Measurements from ENCODE around the gene CHN1. TPM values are rescaled to one million over a fixed set of nuclear protein-coding genes. Genes with fewer than 3 reads are reported as not detected.

Gene CHN1
- total RNA-seq, 1 experiment from 2014 or later, result 0.41 TPM

DNA sequence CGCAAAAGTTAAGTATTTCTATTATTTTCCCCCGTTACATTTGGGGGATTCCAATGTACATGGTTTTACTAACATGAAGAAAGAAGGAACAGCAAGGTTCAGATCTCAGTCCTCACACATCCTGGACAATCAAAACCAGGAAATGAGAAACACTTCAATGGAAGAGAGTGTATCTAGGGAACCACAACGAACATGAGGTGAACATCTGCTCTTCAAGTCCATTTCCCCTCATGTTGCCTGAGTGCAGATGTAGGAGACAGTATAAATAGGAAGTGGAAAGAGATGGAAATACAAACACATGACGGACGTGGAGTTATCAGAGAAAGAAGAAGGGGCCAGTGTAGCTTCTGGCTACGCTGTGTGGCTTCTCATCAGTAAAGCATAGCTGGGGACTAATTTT, 52.6 kb downstream of the CHN1 start:
- Mint-ChIP-seq H3K9me3 (ENCODE audit: unreplicated experiment) (no peaks in the 10 kb centered on the region), H3K27me3 (ENCODE audit: insufficient read depth, unreplicated experiment) (peaks cover 21% of the 10 kb centered on the region), H3K27ac (ENCODE audit: unreplicated experiment) (no peak overlapping the region), H3K4me1 (ENCODE audit: low read depth, unreplicated experiment) (no peaks in the 10 kb centered on the region), H3K4me3 (ENCODE audit: unreplicated experiment) (no peak overlapping the region), H3K36me3 (ENCODE audit: insufficient read depth, unreplicated experiment) (no peaks in the 10 kb centered on the region)
- no peaks in the 10 kb centered on the region for H3K4me1 ChIP-seq
- intact Hi-C loops (cut with micrococcal nuclease; ENCODE audit: unreplicated experiment), result no loop called here
- no peaks in the 10 kb centered on the region for H3K27me3 ChIP-seq (replicated peaks; ENCODE audit: control insufficient read depth, insufficient read depth, low read length)
- BruUV-seq (replicated peaks), result no TSS peak
- TF ChIP-seq, protein P1, sequence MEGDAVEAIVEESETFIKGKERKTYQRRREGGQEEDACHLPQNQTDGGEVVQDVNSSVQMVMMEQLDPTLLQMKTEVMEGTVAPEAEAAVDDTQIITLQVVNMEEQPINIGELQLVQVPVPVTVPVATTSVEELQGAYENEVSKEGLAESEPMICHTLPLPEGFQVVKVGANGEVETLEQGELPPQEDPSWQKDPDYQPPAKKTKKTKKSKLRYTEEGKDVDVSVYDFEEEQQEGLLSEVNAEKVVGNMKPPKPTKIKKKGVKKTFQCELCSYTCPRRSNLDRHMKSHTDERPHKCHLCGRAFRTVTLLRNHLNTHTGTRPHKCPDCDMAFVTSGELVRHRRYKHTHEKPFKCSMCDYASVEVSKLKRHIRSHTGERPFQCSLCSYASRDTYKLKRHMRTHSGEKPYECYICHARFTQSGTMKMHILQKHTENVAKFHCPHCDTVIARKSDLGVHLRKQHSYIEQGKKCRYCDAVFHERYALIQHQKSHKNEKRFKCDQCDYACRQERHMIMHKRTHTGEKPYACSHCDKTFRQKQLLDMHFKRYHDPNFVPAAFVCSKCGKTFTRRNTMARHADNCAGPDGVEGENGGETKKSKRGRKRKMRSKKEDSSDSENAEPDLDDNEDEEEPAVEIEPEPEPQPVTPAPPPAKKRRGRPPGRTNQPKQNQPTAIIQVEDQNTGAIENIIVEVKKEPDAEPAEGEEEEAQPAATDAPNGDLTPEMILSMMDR (IDR thresholded peaks at IDR 0.05; ENCODE audit: insufficient read depth in 1 of 2, low read depth in 1 of 2, low read length in 1 of 2, severe bottlenecking in 1 of 2, unreplicated experiment in 1 of 2), result no peak
- POLR2A ChIA-PET, result no interaction called here
- H3K9me3 ChIP-seq, result no peaks in the 10 kb centered on the region
- no peak for DNase-seq
- CTCF ChIA-PET, result no interaction called here
- no peaks in the 10 kb centered on the region for H3K36me3 ChIP-seq (ENCODE audit: control insufficient read depth, insufficient read depth, low read length)
- no peak overlapping the region for H3K4me3 ChIP-seq (ENCODE audit: low read depth, low read length)

DNA sequence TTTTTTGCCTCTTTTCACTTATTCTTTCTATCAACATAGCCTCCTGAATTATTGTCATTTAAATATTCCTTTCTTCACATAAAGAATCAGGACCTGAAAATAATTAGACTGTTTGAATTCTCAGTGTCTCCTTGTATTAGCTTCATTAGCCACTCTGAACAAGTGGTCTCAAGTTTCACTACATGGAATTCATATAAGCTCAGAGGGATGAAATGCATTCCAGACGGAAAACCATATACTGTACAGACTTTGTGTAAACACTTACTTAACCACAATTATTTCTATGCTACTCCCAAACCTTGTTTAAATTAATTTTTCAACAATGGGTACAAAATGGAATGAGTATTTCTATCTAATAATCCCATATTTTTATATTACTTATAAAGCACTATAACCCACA, 53.4 kb downstream of the CHN1 start:
- H3K4me3 ChIP-seq (ENCODE audit: low read depth, low read length), result no peak overlapping the region
- POLR2A ChIA-PET, result no interaction called here
- Mint-ChIP-seq H3K27ac (ENCODE audit: unreplicated experiment) (no peak overlapping the region), H3K9me3 (ENCODE audit: unreplicated experiment) (no peaks in the 10 kb centered on the region), H3K27me3 (ENCODE audit: insufficient read depth, unreplicated experiment) (peaks cover 21% of the 10 kb centered on the region), H3K36me3 (ENCODE audit: insufficient read depth, unreplicated experiment) (no peaks in the 10 kb centered on the region), H3K4me1 (ENCODE audit: low read depth, unreplicated experiment) (no peaks in the 10 kb centered on the region), H3K4me3 (ENCODE audit: unreplicated experiment) (no peak overlapping the region)
- H3K27me3 ChIP-seq (replicated peaks; ENCODE audit: control insufficient read depth, insufficient read depth, low read length), result no peaks in the 10 kb centered on the region
- BruUV-seq (replicated peaks), result no TSS peak
- no peaks in the 10 kb centered on the region for H3K36me3 ChIP-seq (ENCODE audit: control insufficient read depth, insufficient read depth, low read length)
- DNase-seq, result no peak
- CTCF ChIA-PET, result no interaction called here
- TF ChIP-seq, protein P1 (IDR thresholded peaks at IDR 0.05; ENCODE audit: insufficient read depth in 1 of 2, low read depth in 1 of 2, low read length in 1 of 2, severe bottlenecking in 1 of 2, unreplicated experiment in 1 of 2), result no peak
- H3K9me3 ChIP-seq, result no peaks in the 10 kb centered on the region
- H3K4me1 ChIP-seq, result no peaks in the 10 kb centered on the region
- intact Hi-C loops (cut with micrococcal nuclease; ENCODE audit: unreplicated experiment), result no loop called here

- no TSS peak for BruUV-seq (replicated peaks)
- Histone ChIP-seq H3K36me3 (ENCODE audit: control insufficient read depth, insufficient read depth, low read length) (no peaks in the 10 kb centered on the region), H3K27me3 (replicated peaks; ENCODE audit: control insufficient read depth, insufficient read depth, low read length) (no peaks in the 10 kb centered on the region), H3K9me3 (no peaks in the 10 kb centered on the region), H3K4me1 (no peaks in the 10 kb centered on the region), H3K4me3 (ENCODE audit: low read depth, low read length) (no peak overlapping the region)
- Mint-ChIP-seq H3K27ac (ENCODE audit: unreplicated experiment) (no peak overlapping the region), H3K27me3 (ENCODE audit: insufficient read depth, unreplicated experiment) (peaks cover 18% of the 10 kb centered on the region), H3K36me3 (ENCODE audit: insufficient read depth, unreplicated experiment) (no peaks in the 10 kb centered on the region), H3K4me1 (ENCODE audit: low read depth, unreplicated experiment) (no peaks in the 10 kb centered on the region), H3K9me3 (ENCODE audit: unreplicated experiment) (no peaks in the 10 kb centered on the region), H3K4me3 (ENCODE audit: unreplicated experiment) (no peak overlapping the region)
- ChIA-PET CTCF (no interaction called here), POLR2A (no interaction called here)
- TF ChIP-seq, protein P1 (IDR thresholded peaks at IDR 0.05; ENCODE audit: insufficient read depth in 1 of 2, low read depth in 1 of 2, low read length in 1 of 2, severe bottlenecking in 1 of 2, unreplicated experiment in 1 of 2), result no peak
- DNase-seq, result no peak
- intact Hi-C loops (cut with micrococcal nuclease; ENCODE audit: unreplicated experiment), result no loop called here
These were observed 55.0 kb downstream of the CHN1 start for GRCh38 chr2:174949988-174950687.
